IMR-90 (cell line): Measurements from ENCODE around the gene RPEL1. TPM values are rescaled to one million over a fixed set of nuclear protein-coding genes. Genes with fewer than 3 reads are reported as not detected.

Experiments used
- ATAC-seq: fragments of 200-7000 bp; cut with Tn5 transposase; 2 replicates; pipeline ENCODE4 v1.9.1; 2020; ENCODE audit warnings: low read depth, mild to moderate bottlenecking, moderate library complexity
- BruUV-seq: library from RNA; stranded (reverse); fragments of 400-500 nt; replicated peaks from 2 replicates; lab custom pipeline; 2021; lab: Mats Ljungman, UMichigan
- CTCF ChIA-PET: fragments of 300-600 bp; formaldehyde crosslinking; extraction: SDS; loops from one replicate; lab custom pipeline; 2021; ENCODE audit warnings: antibody characterized with exemption; lab: Yijun Ruan, JAX
- POLR2A ChIA-PET: fragments of 300-600 bp; sonication (Branson Sonifier 250); formaldehyde crosslinking; loops from one replicate; lab custom pipeline; 2022; ENCODE audit warnings: antibody characterized with exemption; ENCODE audit not compliant: unreplicated experiment; lab: Charles Lee
- DNase-seq: peaks from one replicate; pipeline ENCODE4 v3.0.0; 2013
- H2AFZ ChIP-seq: replicated peaks from 2 replicates; pipeline ENCODE3; 2013; ENCODE audit warnings: low read length, mild to moderate bottlenecking; ENCODE audit not compliant: poor library complexity
- H2AK5ac ChIP-seq: 2 replicates; pipeline ENCODE4 v1.6.1; 2013; ENCODE audit warnings: low read depth, low read length, inconsistent platforms
- H2AK9ac ChIP-seq: replicated peaks from 2 replicates; pipeline ENCODE3; 2013; ENCODE audit warnings: mild to moderate bottlenecking, low read depth, low read length, moderate library complexity; ENCODE audit not compliant: poor library complexity
- H2BK120ac ChIP-seq: 2 replicates; pipeline ENCODE4 v1.6.1; 2013; ENCODE audit warnings: low read depth, low read length, inconsistent platforms
- H2BK15ac ChIP-seq: 3 replicates; pipeline ENCODE4 v1.6.1; 2013; ENCODE audit warnings: low read depth, low read length, inconsistent platforms
- H2BK20ac ChIP-seq: 2 replicates; pipeline ENCODE4 v1.6.1; 2013; ENCODE audit warnings: low read depth, mild to moderate bottlenecking, inconsistent platforms, low read length, moderate library complexity
- H2BK5ac ChIP-seq: 2 replicates; pipeline ENCODE4 v1.6.1; 2013; ENCODE audit warnings: mild to moderate bottlenecking, low read depth, low read length, inconsistent platforms; ENCODE audit not compliant: poor library complexity, severe bottlenecking
- H3K14ac ChIP-seq: replicated peaks from 2 replicates; pipeline ENCODE4 v1.6.1; 2013; ENCODE audit warnings: low read depth, low read length, inconsistent platforms
- H3K18ac ChIP-seq: 2 replicates; pipeline ENCODE4 v1.6.1; 2013; ENCODE audit warnings: low read depth, low read length, control low read depth
- H3K23ac ChIP-seq: 2 replicates; pipeline ENCODE4 v1.6.1; 2013; ENCODE audit warnings: low read depth, low read length, inconsistent platforms
- H3K27ac ChIP-seq: 2 replicates; pipeline ENCODE4 v1.5.1; 2013; ENCODE audit warnings: mild to moderate bottlenecking, control low read depth, low read length; ENCODE audit not compliant: insufficient read depth
- H3K27me3 ChIP-seq: 2 replicates; pipeline ENCODE4 v1.6.1; 2013; ENCODE audit warnings: low read length; ENCODE audit not compliant: control insufficient read depth, insufficient read depth
- H3K36me3 ChIP-seq: 2 replicates; pipeline ENCODE4 v1.6.1; 2013; ENCODE audit warnings: low read length, mixed read lengths; ENCODE audit not compliant: control insufficient read depth, insufficient read depth
- H3K4ac ChIP-seq: 2 replicates; pipeline ENCODE4 v1.6.1; 2013; ENCODE audit warnings: low read depth, low read length, inconsistent platforms
- H3K4me1 ChIP-seq: 2 replicates; pipeline ENCODE4 v1.6.1; 2013; ENCODE audit warnings: low read length, mixed read lengths; ENCODE audit not compliant: control insufficient read depth, insufficient read depth
- H3K4me2 ChIP-seq: 2 replicates; pipeline ENCODE4 v1.6.1; 2013; ENCODE audit warnings: low read depth, mild to moderate bottlenecking, control low read depth, low read length, moderate library complexity
- H3K4me3 ChIP-seq: 2 replicates; pipeline ENCODE4 v1.5.1; 2013; ENCODE audit warnings: low read depth, mild to moderate bottlenecking, control low read depth, low read length, moderate library complexity; ENCODE audit not compliant: insufficient read depth
- H3K56ac ChIP-seq: 2 replicates; pipeline ENCODE4 v1.6.1; 2013; ENCODE audit warnings: low read length, inconsistent platforms; ENCODE audit not compliant: insufficient read depth; ENCODE audit errors: extremely low read depth
- H3K79me1 ChIP-seq, 2 experiments: 2 replicates each; pipeline ENCODE4 v1.6.1; 2013; ENCODE audit warnings: low read length in 2 of 2, inconsistent platforms in 1 of 2, low read depth in 1 of 2
- H3K9ac ChIP-seq: 2 replicates; pipeline ENCODE4 v1.6.1; 2013; ENCODE audit warnings: low read depth, low read length, control low read depth
- H3K9me1 ChIP-seq: 2 replicates; pipeline ENCODE4 v1.6.1; 2013; ENCODE audit warnings: low read length, inconsistent platforms; ENCODE audit not compliant: insufficient read depth
- H3K9me3 ChIP-seq: 2 replicates; pipeline ENCODE4 v1.6.1; 2013; ENCODE audit warnings: low read length; ENCODE audit not compliant: control insufficient read depth, insufficient read depth
- H4K20me1 ChIP-seq: 2 replicates; pipeline ENCODE4 v1.6.1; 2013; ENCODE audit warnings: low read length, inconsistent platforms; ENCODE audit not compliant: insufficient read depth
- H4K5ac ChIP-seq: 2 replicates; pipeline ENCODE4 v1.6.1; 2013; ENCODE audit warnings: mild to moderate bottlenecking, low read depth, low read length, control low read depth
- H4K8ac ChIP-seq, 2 experiments: 2 replicates each; pipeline ENCODE4 v1.6.1; 2013; ENCODE audit warnings: low read depth in 2 of 2, low read length in 2 of 2, control low read depth in 1 of 2, inconsistent platforms in 1 of 2
- H4K91ac ChIP-seq: 2 replicates; pipeline ENCODE4 v1.6.1; 2013; ENCODE audit warnings: low read depth, low read length, inconsistent platforms; ENCODE audit not compliant: insufficient read depth
- CEBPB ChIP-seq: IDR thresholded peaks from 2 replicates; pipeline ENCODE4 v1.6.1; 2012; ENCODE audit warnings: low read depth, low read length, improper control_type of control experiment
- CHD1 ChIP-seq: IDR thresholded peaks from 2 replicates; pipeline ENCODE4 v1.6.1; 2012; ENCODE audit warnings: low read depth, low read length, improper control_type of control experiment
- FOS ChIP-seq: fragments of 150-350 bp; IDR thresholded peaks from 2 replicates; pipeline ENCODE4 v1.6.1; 2016; ENCODE audit warnings: low read depth, low read length
- MAFK ChIP-seq: IDR thresholded peaks from 2 replicates; pipeline ENCODE4 v1.6.1; 2012; ENCODE audit warnings: low read depth, low read length, improper control_type of control experiment
- MAZ ChIP-seq: IDR thresholded peaks from 2 replicates; pipeline ENCODE4 v1.6.1; 2012; ENCODE audit warnings: low read depth, mild to moderate bottlenecking, low read length, improper control_type of control experiment, moderate library complexity, borderline replicate concordance
- MXI1 ChIP-seq: IDR thresholded peaks from 2 replicates; pipeline ENCODE4 v1.6.1; 2012; ENCODE audit warnings: low read depth, mild to moderate bottlenecking, low read length, moderate library complexity, borderline replicate concordance
- POLR2A ChIP-seq: IDR thresholded peaks from 2 replicates; pipeline ENCODE4 v1.6.1; 2012; ENCODE audit warnings: mild to moderate bottlenecking, low read depth, low read length
- RCOR1 ChIP-seq: IDR thresholded peaks from 2 replicates; pipeline ENCODE4 v1.6.1; 2012; ENCODE audit warnings: mild to moderate bottlenecking, low read length, improper control_type of control experiment; ENCODE audit not compliant: insufficient replicate concordance
- RFX5 ChIP-seq: IDR thresholded peaks from 2 replicates; pipeline ENCODE4 v1.8.0; 2012; ENCODE audit warnings: low read depth, mild to moderate bottlenecking, low read length, moderate library complexity
- SMC3 ChIP-seq: fragments of 150-350 bp; IDR thresholded peaks from 2 replicates; pipeline ENCODE4 v1.6.1; 2016; ENCODE audit warnings: low read depth, mild to moderate bottlenecking, antibody characterized with exemption, low read length, moderate library complexity
- USF2 ChIP-seq: fragments of 150-350 bp; IDR thresholded peaks from 2 replicates; pipeline ENCODE4 v1.6.1; 2017; ENCODE audit warnings: mild to moderate bottlenecking, antibody characterized with exemption, low read length, low read depth
- WGBS, 2 experiments: methylation state at CpG; one replicate each; pipeline versions ENCODE4 v1.1.5 to v1.1.7; 2013; ENCODE audit warnings: missing lambda C conversion rate in 2 of 2; ENCODE audit not compliant: insufficient read length in 1 of 2; ENCODE audit errors: extremely low coverage in 2 of 2; 5-methylcytosine and 5-hydroxymethylcytosine counted together
- dilution Hi-C: fragments of 300-500 bp; cut with HindIII; formaldehyde crosslinking; loops from one replicate; pipeline ENCODE4 v1.14.3; 2018; ENCODE audit warnings: low sequenced_read_pairs; ENCODE audit not compliant: unreplicated experiment
- in situ Hi-C: fragments of 300-500 bp; cut with MboI; formaldehyde crosslinking; loops from 3 replicates; pipeline ENCODE4 v1.14.3; 2019; ENCODE audit warnings: low sequenced_read_pairs, inconsistent platforms, mixed read lengths
- intact Hi-C: fragments of 100-400 bp; cut with micrococcal nuclease; formaldehyde crosslinking; loops from 2 replicates; pipeline ENCODE4 v1.10.0; 2022
- polyA plus RNA-seq, 3 experiments: library from polyadenylated mRNA; depleted of rRNA; stranded (reverse); fragments of >200 nt; gene quantifications; 2 replicates each; pipeline ENCODE4 v1.2.3, GENCODE V29; 2012; ENCODE audit warnings: low replicate concordance in 1 of 3
- total RNA-seq: library from RNA; depleted of rRNA; stranded (reverse); fragments of >200 nt; gene quantifications from 2 replicates; pipeline ENCODE4 v1.2.3, GENCODE V29; 2012
- TF ChIP-seq, protein P1 (sequence below): conservative IDR thresholded peaks from 2 replicates; pipeline ENCODE4 v1.5.1; 2012; ENCODE audit warnings: mild to moderate bottlenecking, low read depth, low read length, improper control_type of control experiment

The RPEL1 gene
- total and polyA plus RNA-seq, 2 of the 4 experiments (the other 2 are of a cell fraction): under 0.01 to 0.26 TPM

- dilution Hi-C loops (no loop called here), in situ Hi-C loops (no loop called here), intact Hi-C loops (no loop called here)
- Histone ChIP-seq H3K4me3 (no peak overlapping the region), H3K9me1 (no peaks in the 10 kb centered on the region), H4K91ac (peak overlapping the region; percentile 62), H3K14ac (0 out of 2 replicates have a peak overlapping the region, but pooled peaks have one; percentile 25), H2BK15ac (peak overlapping the region; percentile 5; the same call in 1 of the 3 replicates), H3K4me1 (no peaks in the 10 kb centered on the region), H2AK5ac (0 out of 2 replicates have a peak overlapping the region, but pooled peaks have one; percentile 17), H2BK20ac (peak overlapping the region; percentile 6; the same call in 1 of the 2 replicates), H3K56ac (no peak overlapping the region), H4K8ac (peak overlapping the region; percentile 19 to 77; a peak in 3 of 4 replicates), H3K9me3 (peaks cover 5% of the 10 kb centered on the region), H4K20me1 (no peaks in the 10 kb centered on the region), H3K18ac (no peak overlapping the region; the same call in 1 of the 2 replicates), H3K9ac (no peak overlapping the region), H3K36me3 (no peaks in the 10 kb centered on the region), H3K27me3 (no peaks in the 10 kb centered on the region), H2AFZ (no peak overlapping the region), H3K27ac (no peak overlapping the region), H3K4ac (peak overlapping the region; percentile 25; the same call in 1 of the 2 replicates), H2AK9ac (no peak overlapping the region), H4K5ac (no peak overlapping the region; the same call in 1 of the 2 replicates), H3K79me1 (no peaks in the 10 kb centered on the region), H3K4me2 (no peak overlapping the region), H2BK120ac (peak overlapping the region; percentile 83), H2BK5ac (no peak overlapping the region), H3K23ac (no peak overlapping the region)
- TF ChIP-seq FOS (no peak), CHD1 (no peak), MXI1 (no peak), MAZ (no peak), USF2 (no peak), POLR2A (no peak), RCOR1 (no peak), SMC3 (no peak), MAFK (no peak), RFX5 (no peak), CEBPB (no peak)
- TF ChIP-seq, protein P1, sequence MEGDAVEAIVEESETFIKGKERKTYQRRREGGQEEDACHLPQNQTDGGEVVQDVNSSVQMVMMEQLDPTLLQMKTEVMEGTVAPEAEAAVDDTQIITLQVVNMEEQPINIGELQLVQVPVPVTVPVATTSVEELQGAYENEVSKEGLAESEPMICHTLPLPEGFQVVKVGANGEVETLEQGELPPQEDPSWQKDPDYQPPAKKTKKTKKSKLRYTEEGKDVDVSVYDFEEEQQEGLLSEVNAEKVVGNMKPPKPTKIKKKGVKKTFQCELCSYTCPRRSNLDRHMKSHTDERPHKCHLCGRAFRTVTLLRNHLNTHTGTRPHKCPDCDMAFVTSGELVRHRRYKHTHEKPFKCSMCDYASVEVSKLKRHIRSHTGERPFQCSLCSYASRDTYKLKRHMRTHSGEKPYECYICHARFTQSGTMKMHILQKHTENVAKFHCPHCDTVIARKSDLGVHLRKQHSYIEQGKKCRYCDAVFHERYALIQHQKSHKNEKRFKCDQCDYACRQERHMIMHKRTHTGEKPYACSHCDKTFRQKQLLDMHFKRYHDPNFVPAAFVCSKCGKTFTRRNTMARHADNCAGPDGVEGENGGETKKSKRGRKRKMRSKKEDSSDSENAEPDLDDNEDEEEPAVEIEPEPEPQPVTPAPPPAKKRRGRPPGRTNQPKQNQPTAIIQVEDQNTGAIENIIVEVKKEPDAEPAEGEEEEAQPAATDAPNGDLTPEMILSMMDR: no peak
- POLR2A ChIA-PET: no interaction called here
- no peak for DNase-seq
- CTCF ChIA-PET: interaction anchor here (0.7 kb wide), 1 partner anchor 29 kb away, joined by 3 read pairs; no protein-coding TSS in a partner anchor
- no TSS peak for BruUV-seq
- no peak for ATAC-seq
- WGBS, 2 experiments: 83% methylated on average over 1 of the region's 5 CpGs; no CpG with 5 or more reads in 1 of the 2 experiments
Measured at GRCh38 chr10:103215601-103216000, 30.1 kb upstream of the RPEL1 start.
